RWPE1 (cell line): ENCODE measurements around the gene GRM8.
A peak's percentile ranks its signal among the peaks of the same experiment; 100 is the strongest.

ENCODE experiments used
- CTCF ChIA-PET: fragments of 350-600 bp; sonication (Branson Sonifier 250); formaldehyde crosslinking; extraction: SDS; loops from one replicate; lab custom pipeline; 2021; lab: Yijun Ruan, JAX
- POLR2A ChIA-PET: fragments of 400-600 bp; formaldehyde crosslinking; extraction: SDS; loops from one replicate; lab custom pipeline; 2020; ENCODE audit warnings: antibody characterized with exemption; ENCODE audit not compliant: low non-redundant PET; lab: Yijun Ruan, JAX
- DNase-seq: peaks from one replicate; pipeline ENCODE4 v3.0.0; 2012; ENCODE audit warnings: low spot score
- H3K27ac ChIP-seq: fragments of 450-650 bp; 2 replicates; pipeline ENCODE4 v1.5.1; 2017
- CTCF ChIP-seq: fragments of 450-650 bp; conservative IDR thresholded peaks from 2 replicates; pipeline ENCODE4 v1.5.1; 2017; ENCODE audit warnings: low read depth, mild to moderate bottlenecking

The GRM8 gene

GRCh38 chr7:126750207-126750911, 502.4 kb downstream of the GRM8 start:
- ChIA-PET POLR2A (no interaction called here), CTCF (no interaction called here)
- no peak for DNase-seq
- TF ChIP-seq CTCF: no peak
- no peak overlapping the region for H3K27ac ChIP-seq

- H3K27ac ChIP-seq: no peak overlapping the region
- TF ChIP-seq CTCF: no peak
- ChIA-PET CTCF (no interaction called here), POLR2A (no interaction called here)
- no peak for DNase-seq
Observed at GRCh38 chr7:126728967-126729366, 523.8 kb downstream of the GRM8 start.

- H3K27ac ChIP-seq: peak overlapping the region; percentile 48; the same call in 1 of the 2 replicates
- peak; percentile 27 for DNase-seq
- TF ChIP-seq CTCF: no peak
- CTCF ChIA-PET: no interaction called here
- POLR2A ChIA-PET: no interaction called here
Observed at GRCh38 chr7:126727930-126728391, 524.8 kb downstream of the GRM8 start.

GRCh38 chr7:126723966-126724544, 528.7 kb downstream of the GRM8 start:
- no peak for DNase-seq
- POLR2A ChIA-PET: no interaction called here
- H3K27ac ChIP-seq: no peak overlapping the region
- no peak for TF ChIP-seq CTCF
- CTCF ChIA-PET: interaction anchor here (0.5 kb wide), 1 partner anchor 956 kb away, joined by 3 read pairs; no protein-coding TSS in a partner anchor

GRCh38 chr7:126720232-126720631, 532.5 kb downstream of the GRM8 start:
- no peak for DNase-seq
- no peak for TF ChIP-seq CTCF
- POLR2A ChIA-PET: no interaction called here
- CTCF ChIA-PET: interaction anchor here (0.6 kb wide), 1 partner anchor 10 kb away, joined by 10 read pairs; no protein-coding TSS in a partner anchor
- no peak overlapping the region for H3K27ac ChIP-seq

GRCh38 chr7:126718419-126718818, 534.3 kb downstream of the GRM8 start:
- CTCF ChIA-PET: no interaction called here
- TF ChIP-seq CTCF: no peak
- POLR2A ChIA-PET: no interaction called here
- no peak overlapping the region for H3K27ac ChIP-seq
- no peak for DNase-seq
